ENCODE measurements around the gene GPHN. TPM values are rescaled to one million over a fixed set of nuclear protein-coding genes. Genes with fewer than 3 reads are reported as not detected.

Gene GPHN
- total RNA-seq: 14.0 and 32.2 TPM in 2 replicates

DNA sequence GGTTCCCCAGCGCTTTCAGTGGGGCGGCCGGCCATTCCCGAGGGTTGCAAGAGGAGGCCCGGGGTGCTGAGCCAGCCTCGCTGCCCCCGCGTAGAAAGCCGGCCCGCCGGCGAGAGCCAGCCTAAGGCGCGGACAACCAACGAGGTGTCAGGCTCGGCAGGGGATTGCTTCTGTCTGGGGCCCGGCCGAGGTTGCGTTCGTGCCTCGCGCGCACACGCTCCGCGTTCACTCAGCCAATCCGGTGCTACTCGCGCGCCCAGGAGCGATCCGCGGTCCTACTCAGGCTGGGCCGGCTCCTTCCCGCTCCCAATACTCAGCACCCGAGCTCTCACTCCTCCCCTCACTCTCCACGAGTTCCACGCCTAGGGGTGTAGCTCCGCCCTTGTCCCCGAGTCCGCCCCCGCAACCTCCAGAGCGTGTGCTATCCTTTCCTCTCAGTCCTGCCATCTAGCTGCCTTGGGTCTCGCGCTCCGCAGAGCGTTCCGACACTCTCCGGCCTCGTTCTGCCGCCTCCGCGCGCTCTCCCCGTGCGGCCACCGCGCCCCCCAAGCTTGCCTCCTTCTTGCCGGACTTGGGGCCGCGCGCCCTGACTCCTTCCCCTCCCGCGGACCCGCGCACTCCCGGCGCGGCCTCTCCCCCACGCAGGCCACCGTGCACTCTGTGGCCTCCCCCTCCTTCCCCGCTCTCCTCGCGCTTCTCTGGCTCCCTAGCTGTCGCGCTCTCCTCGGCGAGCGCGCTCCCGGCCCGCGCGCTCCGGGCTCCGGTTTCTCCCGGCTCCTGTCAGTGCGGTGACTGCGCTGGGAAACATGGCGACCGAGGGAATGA lies at the start of gene GPHN:
Gene GPHN, plus strand, starts transcription at position 426 of the 825 bp plus-strand sequence.

DNA sequence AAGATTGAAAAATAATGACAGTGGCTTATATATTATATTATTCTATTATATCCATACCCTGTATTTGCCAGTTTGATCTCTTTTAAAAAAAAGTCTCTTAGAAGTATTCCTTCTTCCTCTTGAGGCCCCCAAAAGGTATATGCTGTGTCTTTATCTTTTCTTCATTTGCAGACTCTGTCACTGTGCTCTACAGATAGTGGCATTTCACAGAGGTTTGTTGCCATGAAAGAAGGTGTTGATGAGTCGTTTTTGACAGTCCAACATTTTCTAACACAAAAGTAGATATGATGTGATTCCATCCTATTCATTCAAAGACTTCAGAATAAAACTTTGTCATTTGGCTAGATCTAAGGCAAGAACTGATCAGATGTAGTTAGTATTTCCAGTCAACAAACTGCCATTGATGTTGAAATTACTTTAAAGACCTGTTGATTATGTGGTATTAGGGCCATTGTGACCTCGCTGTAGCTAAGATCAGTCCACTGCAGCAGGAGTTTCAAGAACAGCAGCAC lies 22.0 kb upstream of the GPHN start, which contains the start of gene CCDC196:
Gene CCDC196, plus strand, starts transcription at position 462 of the 512 bp plus-strand sequence. CDS start 132 bp downstream, outside the sequence.

Other genes starting within 250 kb of the GPHN start
- gene CCDC196, start 21.8 kb upstream of the GPHN start, total RNA-seq: not detected in 2 replicates

Data from nasal cavity respiratory epithelium epithelial cell of viscerocranial mucosa (primary cell).